RPMI7951 (cell line): ENCODE results near the gene DAND5. TPM values are rescaled to one million over a fixed set of nuclear protein-coding genes. Genes with fewer than 3 reads are reported as not detected.
A peak's percentile ranks its signal among the peaks of the same experiment; 100 is the strongest.

Experiments
- DNase-seq: peaks from one replicate; pipeline ENCODE4 v3.0.0-alpha.2; 2012; ENCODE audit warnings: low read depth
- total RNA-seq: library from RNA; depleted of rRNA; stranded (reverse); fragments of >200 nt; shearing (Covaris generic); gene quantifications from 2 replicates; pipeline ENCODE4 v1.2.3, GENCODE V29; 2014

DAND5 gene
- total RNA-seq, 1 experiment from 2014 or later, result not detected

GRCh38 chr19:13008926-13009787 is 39.8 kb downstream of the DAND5 start:
- no peak for DNase-seq

- no peak for DNase-seq
These were observed 40.9 kb downstream of the DAND5 start for GRCh38 chr19:13010038-13010991.

- DNase-seq, result no peak
These were observed 41.7 kb downstream of the DAND5 start for GRCh38 chr19:13010992-13011652.

- no peak for DNase-seq
These were observed 42.4 kb downstream of the DAND5 start for GRCh38 chr19:13011653-13012389.

- DNase-seq, result no peak
These were observed 43.0 kb downstream of the DAND5 start for GRCh38 chr19:13012390-13012689.

GRCh38 chr19:13012690-13013608 is 43.6 kb downstream of the DAND5 start:
- peak; percentile 77 for DNase-seq

- DNase-seq, result no peak
These were observed 44.3 kb downstream of the DAND5 start for GRCh38 chr19:13013649-13014048.

- DNase-seq, result peak; percentile 61
These were observed 44.9 kb downstream of the DAND5 start for GRCh38 chr19:13014101-13014920.

GRCh38 chr19:13014921-13015280 is 45.5 kb downstream of the DAND5 start:
- DNase-seq, result no peak

- DNase-seq, result no peak
These were observed 46.2 kb downstream of the DAND5 start for GRCh38 chr19:13015361-13016223.

- DNase-seq, result no peak
These were observed 46.9 kb downstream of the DAND5 start for GRCh38 chr19:13016245-13016627.

- no peak for DNase-seq
These were observed 47.4 kb downstream of the DAND5 start for GRCh38 chr19:13016628-13017305.

GRCh38 chr19:13017306-13018034 is 48.1 kb downstream of the DAND5 start:
- no peak for DNase-seq

- no peak for DNase-seq
These were observed 48.9 kb downstream of the DAND5 start for GRCh38 chr19:13018035-13018914.

- no peak for DNase-seq
These were observed 50.0 kb downstream of the DAND5 start for GRCh38 chr19:13019332-13019731.

- no peak for DNase-seq
These were observed 50.6 kb downstream of the DAND5 start for GRCh38 chr19:13020002-13020414.
